ENCODE results near the gene IPPK. TPM values are rescaled to one million over a fixed set of nuclear protein-coding genes. Genes with fewer than 3 reads are reported as not detected.
"Not testable (repeated sequence)": the region's sequence is repeated elsewhere in the genome, so short reads cannot be mapped to it uniquely, and the experiment has no call there.

IPPK gene
- total and polyA plus RNA-seq, 12 donors, result 5.2 to 17.8 (median 8.3) TPM

DNA sequence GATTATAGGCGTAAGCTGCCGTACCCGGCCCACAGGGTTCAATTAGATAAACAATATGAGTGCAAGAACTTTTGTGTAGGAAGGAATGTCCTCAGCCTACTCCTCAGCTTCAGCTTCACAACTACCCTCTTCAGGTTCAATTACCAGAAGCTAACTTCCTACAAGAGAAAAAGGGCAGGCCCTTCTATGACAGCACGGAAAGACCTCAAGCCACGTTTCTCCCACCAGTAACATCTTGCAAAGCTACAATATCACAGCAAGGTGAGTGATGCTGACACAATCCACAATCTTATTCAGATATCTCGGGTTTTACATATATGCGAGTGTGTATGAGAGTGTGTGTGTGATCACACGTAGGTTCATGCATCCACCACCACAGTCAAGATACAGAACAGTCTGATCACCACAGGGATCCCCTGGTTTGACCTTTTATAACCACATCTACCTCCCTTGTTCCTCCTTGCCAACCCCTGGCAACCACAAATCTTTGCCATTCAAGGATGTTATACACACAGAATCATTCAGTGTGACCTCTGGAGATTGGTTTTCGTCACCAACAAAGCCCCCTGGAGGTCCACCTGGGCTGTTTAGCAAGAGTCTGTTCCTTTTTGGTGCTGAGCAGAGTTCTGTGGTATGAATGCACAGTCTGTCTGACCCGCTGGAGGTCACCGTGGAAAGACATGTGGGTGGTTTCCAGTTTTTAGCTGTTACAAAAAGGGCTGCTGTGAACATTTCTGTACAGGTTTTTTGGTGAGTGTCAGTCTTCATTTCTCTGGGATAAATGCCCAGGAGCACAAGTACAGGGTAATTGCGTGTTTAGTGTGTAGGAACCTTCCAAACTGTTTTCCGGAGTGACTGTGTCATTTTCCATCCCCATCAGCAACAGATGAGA, 38.2 kb downstream of the IPPK start:
- TF ChIP-seq, protein P1, sequence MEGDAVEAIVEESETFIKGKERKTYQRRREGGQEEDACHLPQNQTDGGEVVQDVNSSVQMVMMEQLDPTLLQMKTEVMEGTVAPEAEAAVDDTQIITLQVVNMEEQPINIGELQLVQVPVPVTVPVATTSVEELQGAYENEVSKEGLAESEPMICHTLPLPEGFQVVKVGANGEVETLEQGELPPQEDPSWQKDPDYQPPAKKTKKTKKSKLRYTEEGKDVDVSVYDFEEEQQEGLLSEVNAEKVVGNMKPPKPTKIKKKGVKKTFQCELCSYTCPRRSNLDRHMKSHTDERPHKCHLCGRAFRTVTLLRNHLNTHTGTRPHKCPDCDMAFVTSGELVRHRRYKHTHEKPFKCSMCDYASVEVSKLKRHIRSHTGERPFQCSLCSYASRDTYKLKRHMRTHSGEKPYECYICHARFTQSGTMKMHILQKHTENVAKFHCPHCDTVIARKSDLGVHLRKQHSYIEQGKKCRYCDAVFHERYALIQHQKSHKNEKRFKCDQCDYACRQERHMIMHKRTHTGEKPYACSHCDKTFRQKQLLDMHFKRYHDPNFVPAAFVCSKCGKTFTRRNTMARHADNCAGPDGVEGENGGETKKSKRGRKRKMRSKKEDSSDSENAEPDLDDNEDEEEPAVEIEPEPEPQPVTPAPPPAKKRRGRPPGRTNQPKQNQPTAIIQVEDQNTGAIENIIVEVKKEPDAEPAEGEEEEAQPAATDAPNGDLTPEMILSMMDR (IDR thresholded peaks at IDR 0.05), result no peak
- WGBS, 2 donors, result 94% methylated on average over 13 of the region's 13 CpGs
- no peaks in the 10 kb centered on the region for H3K27me3 ChIP-seq
- no peak for ATAC-seq
- intact Hi-C loops (cut with DNase I), result loop anchor here in 9 of 10 donors (5.0 to 10.0 kb wide), 12 partner anchors 119 to 499 kb away; partner anchors contain the start of genes CENPP (in 3 of the 9) and NOL8 (in 3 of the 9)
- no peak for DNase-seq
- no peak overlapping the region for H3K4me3 ChIP-seq
- H3K27ac ChIP-seq, result peak overlapping the region in 3 of 10 donors; percentile 3 to 44 (median 41)
- H3K9me3 ChIP-seq, result peaks cover 0 to 8% (median 0%) of the 10 kb centered on the region in 11 donors
- peaks cover 0 to 12% (median 7%) of the 10 kb centered on the region in 9 donors for H3K4me1 ChIP-seq
- H3K36me3 ChIP-seq, result peaks cover 0 to 100% (median 17%) of the 10 kb centered on the region in 9 donors

DNA sequence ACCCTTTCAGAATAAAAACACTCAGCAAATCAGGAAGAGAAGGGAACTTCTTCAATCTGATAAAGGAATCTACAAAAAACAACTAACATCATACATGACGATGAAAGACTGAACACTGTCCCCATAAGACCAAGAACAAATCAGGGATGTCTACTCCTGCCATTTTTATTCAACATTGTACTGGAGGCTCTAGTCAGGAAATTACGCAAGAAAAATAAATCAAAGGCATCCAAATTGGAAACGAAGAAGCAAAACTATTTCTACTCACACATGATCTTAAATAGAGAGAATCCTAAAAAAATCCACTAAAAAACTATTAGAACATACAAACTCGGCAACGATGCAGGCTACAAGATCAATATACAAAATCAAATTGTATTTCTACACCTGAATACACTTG, 42.3 kb downstream of the IPPK start:
- no peak for DNase-seq
- peak overlapping the region in 1 of 10 donors; percentile 16 for H3K27ac ChIP-seq
- intact Hi-C loops (cut with DNase I), result loop anchor here in 1 of 10 donors (10.0 kb wide), 1 partner anchor 123 kb away; no protein-coding TSS in a partner anchor
- no peaks in the 10 kb centered on the region for H3K27me3 ChIP-seq
- H3K36me3 ChIP-seq, result peaks cover 0 to 96% (median 6%) of the 10 kb centered on the region in 9 donors
- no peaks in the 10 kb centered on the region for H3K4me1 ChIP-seq
- ATAC-seq, result no peak
- no peak overlapping the region for H3K4me3 ChIP-seq
- 86 to 93% methylated on average over 5 of the region's 5 CpGs for WGBS, 2 donors
- peaks cover 0 to 8% (median 0%) of the 10 kb centered on the region in 11 donors for H3K9me3 ChIP-seq
- TF ChIP-seq, protein P1 (IDR thresholded peaks at IDR 0.05), result no peak

DNA sequence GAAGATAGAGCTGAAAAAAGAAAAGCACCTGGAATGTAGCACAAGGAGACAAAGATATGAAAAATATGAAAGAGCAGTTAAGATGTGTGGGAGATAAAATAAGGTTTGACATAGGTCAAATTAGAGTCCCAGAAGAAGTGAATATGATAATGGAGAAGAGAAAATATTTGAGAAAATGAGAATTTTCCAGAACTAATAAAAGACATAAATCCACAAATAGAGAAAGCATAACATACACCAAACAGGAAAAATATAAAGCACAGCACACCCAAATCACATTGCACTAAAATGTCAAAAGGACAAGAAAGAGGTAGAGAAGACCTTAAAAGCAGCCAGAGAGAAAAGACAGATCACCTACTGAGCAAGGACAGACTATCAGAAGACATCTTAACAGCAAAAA, 43.4 kb downstream of the IPPK start:
- intact Hi-C loops (cut with DNase I), result loop anchor here in 1 of 10 donors (10.0 kb wide), 1 partner anchor 122 kb away; no protein-coding TSS in a partner anchor
- peaks cover 0 to 8% (median 0%) of the 10 kb centered on the region in 11 donors for H3K9me3 ChIP-seq
- H3K27me3 ChIP-seq, result no peaks in the 10 kb centered on the region
- no peak for DNase-seq
- peaks cover 0 to 94% (median 0%) of the 10 kb centered on the region in 9 donors for H3K36me3 ChIP-seq
- ATAC-seq, result no peak
- TF ChIP-seq, protein P1 (IDR thresholded peaks at IDR 0.05), result no peak
- no peak overlapping the region for H3K4me3 ChIP-seq
- no peak overlapping the region for H3K27ac ChIP-seq
- no peaks in the 10 kb centered on the region for H3K4me1 ChIP-seq

DNA sequence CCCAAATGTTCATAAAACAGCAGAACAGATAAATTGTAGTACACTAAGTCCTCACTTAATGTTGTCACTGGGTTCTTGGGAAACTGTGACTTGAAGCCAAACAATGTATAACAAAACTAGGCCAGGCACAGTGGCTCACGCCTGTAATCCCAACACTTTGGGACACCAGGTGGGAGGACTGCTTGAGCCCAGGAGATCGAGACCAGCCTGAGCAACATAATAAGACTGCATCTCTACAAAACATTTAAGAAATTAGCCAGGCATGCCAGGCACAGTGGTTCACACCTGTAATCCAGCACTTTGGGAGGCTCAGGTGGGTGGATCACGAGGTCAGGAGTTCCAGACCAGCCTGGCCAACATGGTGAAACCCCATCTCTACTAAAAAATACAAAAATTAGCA, 46.0 kb downstream of the IPPK start:
- not testable (repeated sequence) for DNase-seq, H3K27ac ChIP-seq, H3K4me1 ChIP-seq, H3K27me3 ChIP-seq, H3K9me3 ChIP-seq, H3K4me3 ChIP-seq, ATAC-seq
- peaks cover 0 to 96% (median 0%) of the 10 kb centered on the region in 9 donors for H3K36me3 ChIP-seq
- intact Hi-C loops (cut with DNase I), result loop anchor here in 1 of 10 donors (10.0 kb wide), 1 partner anchor 119 kb away; no protein-coding TSS in a partner anchor
- WGBS, 2 donors, result 97 to 98% methylated on average over 3 of the region's 3 CpGs

Data from heart right ventricle (tissue), 16 donors.